AG04449 (cell line): ENCODE results near the gene GMDS.

Source experiments
- CTCF ChIA-PET: fragments of 350-600 bp; formaldehyde crosslinking; extraction: SDS; loops from one replicate; lab custom pipeline; 2021; ENCODE audit warnings: antibody characterized with exemption; lab: Yijun Ruan, JAX
- POLR2A ChIA-PET: fragments of 400-600, 350-600 bp; formaldehyde crosslinking; extraction: SDS; loops from one replicate; lab custom pipeline; 2020; ENCODE audit warnings: antibody characterized with exemption, inconsistent platforms; lab: Yijun Ruan, JAX
- DNase-seq: peaks from one replicate; pipeline ENCODE4 v3.0.0-alpha.2; 2010; ENCODE audit warnings: low read depth, low spot score
- H3K4me3 ChIP-seq: 2 replicates; pipeline ENCODE4 v1.5.1; 2011; ENCODE audit warnings: low read depth, mild to moderate bottlenecking, control low read depth, low read length
- TF ChIP-seq, protein P1 (sequence below): IDR thresholded peaks from one replicate; pipeline ENCODE4 v1.5.1; 2011; ENCODE audit warnings: mild to moderate bottlenecking, moderate library complexity, low read length, control low read depth, inconsistent platforms; ENCODE audit not compliant: insufficient read depth; ENCODE audit errors: missing control alignments

The GMDS gene

DNA sequence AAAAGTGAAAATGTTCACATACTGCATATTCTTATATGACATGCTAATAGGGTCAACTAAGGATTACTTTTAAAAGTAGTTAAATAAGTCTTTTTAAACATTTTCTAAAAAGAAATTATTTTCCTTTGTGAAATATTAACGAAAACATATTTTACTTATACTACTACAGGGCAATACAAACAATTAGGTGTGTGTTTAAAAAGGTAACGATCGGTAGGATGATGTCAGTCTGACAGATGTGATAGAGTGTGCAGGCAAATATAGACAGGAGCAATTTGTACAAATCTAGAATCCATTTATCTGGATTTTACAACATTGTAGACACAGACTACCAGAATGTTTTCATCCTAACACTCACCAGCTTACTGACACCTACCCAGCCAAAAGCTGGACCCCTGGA lies 378.2 kb downstream of the GMDS start:
- POLR2A ChIA-PET, result no interaction called here

DNA sequence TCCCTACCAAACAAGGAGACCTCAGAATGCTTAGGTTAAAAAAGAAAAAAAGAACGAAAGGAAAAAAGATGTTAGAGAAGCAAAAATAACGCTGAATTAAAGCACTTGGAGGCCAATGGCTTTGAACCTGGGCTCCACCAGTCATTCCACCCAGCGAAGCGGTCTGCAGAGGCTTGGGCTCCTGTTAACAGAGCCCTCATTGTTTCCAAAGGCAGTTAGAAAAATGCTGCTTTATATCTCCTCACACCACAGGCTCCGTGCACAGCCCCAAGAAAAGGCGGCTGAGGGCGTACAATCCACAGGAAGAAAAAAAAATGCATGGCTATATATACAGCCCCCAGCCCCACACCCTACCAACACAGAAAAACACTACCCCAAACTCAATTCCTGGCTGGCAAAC lies 379.8 kb downstream of the GMDS start:
- ChIA-PET POLR2A (no interaction called here), CTCF (no interaction called here)
- no peak overlapping the region for H3K4me3 ChIP-seq
- TF ChIP-seq, protein P1, sequence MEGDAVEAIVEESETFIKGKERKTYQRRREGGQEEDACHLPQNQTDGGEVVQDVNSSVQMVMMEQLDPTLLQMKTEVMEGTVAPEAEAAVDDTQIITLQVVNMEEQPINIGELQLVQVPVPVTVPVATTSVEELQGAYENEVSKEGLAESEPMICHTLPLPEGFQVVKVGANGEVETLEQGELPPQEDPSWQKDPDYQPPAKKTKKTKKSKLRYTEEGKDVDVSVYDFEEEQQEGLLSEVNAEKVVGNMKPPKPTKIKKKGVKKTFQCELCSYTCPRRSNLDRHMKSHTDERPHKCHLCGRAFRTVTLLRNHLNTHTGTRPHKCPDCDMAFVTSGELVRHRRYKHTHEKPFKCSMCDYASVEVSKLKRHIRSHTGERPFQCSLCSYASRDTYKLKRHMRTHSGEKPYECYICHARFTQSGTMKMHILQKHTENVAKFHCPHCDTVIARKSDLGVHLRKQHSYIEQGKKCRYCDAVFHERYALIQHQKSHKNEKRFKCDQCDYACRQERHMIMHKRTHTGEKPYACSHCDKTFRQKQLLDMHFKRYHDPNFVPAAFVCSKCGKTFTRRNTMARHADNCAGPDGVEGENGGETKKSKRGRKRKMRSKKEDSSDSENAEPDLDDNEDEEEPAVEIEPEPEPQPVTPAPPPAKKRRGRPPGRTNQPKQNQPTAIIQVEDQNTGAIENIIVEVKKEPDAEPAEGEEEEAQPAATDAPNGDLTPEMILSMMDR, result no peak
- no peak for DNase-seq

More for the DNA sequence above, 378.2 kb downstream of the GMDS start:
- CTCF ChIA-PET, result no interaction called here
- TF ChIP-seq, protein P1, result no peak
- no peak overlapping the region for H3K4me3 ChIP-seq
- no peak for DNase-seq

DNA sequence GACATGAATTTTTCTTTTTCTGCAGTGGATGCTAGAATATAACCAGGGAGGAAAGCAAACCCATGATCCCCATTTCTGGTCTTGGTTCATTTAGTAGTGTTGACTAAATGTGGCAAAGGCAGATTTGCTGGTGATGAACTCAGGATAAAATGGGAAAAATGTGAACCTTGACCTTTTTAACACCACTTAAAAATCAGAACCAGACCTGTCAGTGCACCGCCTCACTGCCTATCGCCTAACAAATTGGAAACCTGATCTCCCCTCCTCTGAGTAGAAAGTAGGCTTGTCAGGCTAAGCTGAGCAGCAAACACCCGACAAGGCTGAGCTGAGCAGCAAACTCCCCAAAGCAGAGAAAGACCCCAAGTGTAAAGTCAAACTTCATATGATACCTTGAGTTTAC lies 380.9 kb downstream of the GMDS start:
- POLR2A ChIA-PET, result no interaction called here
- TF ChIP-seq, protein P1, result no peak
- DNase-seq, result no peak
- H3K4me3 ChIP-seq, result no peak overlapping the region
- CTCF ChIA-PET, result no interaction called here

DNA sequence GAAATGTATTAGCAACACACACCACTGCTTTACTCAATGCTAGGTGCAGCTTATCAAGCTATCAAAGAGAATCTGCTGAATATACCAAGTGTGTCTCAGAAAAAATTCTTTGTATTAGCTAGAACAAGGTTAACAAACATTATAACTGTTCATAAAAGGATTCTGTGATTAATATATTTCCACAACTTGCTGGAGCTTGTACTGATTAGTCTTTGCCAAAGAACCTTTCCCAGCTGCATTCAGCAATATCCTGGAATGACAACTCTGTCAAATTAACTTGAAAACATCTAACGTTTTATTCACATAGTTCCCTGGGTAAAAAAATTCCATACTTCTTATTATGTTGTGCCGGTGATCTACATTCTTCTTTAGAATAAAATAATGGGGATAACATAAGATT lies 383.0 kb downstream of the GMDS start:
- POLR2A ChIA-PET, result no interaction called here
- CTCF ChIA-PET, result interaction anchor here (0.6 to 1.9 kb wide), 3 partner anchors 35 to 245 kb away, joined by 3 to 6 read pairs (median 3); no protein-coding TSS in a partner anchor
- TF ChIP-seq, protein P1, result no peak
- no peak for DNase-seq
- no peak overlapping the region for H3K4me3 ChIP-seq

DNA sequence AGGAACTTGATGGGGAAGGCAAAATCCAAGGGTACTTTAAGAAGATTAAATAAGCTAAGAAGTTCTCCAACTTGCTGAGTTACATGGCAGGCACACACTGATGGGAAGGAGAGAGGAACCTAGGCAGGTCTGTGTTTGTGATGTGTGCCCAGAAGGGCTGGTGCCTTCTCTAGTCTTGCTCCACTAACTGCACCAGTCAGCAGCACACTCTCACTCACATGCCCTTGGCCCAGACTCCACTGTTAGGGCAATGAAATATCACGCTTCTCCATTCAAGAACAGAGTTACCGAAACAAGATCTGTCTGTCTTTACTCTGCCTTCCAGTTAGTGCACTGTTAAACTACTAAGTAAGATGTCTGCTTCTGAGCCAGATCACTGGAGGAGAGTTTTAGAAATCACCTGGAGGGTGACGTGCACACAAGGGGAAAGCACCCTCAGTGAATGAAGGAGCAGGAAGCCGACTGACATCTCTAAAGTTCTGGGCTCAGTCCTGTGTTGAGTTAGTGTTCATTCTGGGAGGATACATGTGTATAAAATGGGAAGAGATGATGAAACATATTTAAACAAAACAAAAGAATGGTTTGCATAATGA lies 384.6 kb downstream of the GMDS start:
- no peak for DNase-seq
- TF ChIP-seq, protein P1, result no peak
- POLR2A ChIA-PET, result no interaction called here
- no peak overlapping the region for H3K4me3 ChIP-seq
- CTCF ChIA-PET, result no interaction called here

DNA sequence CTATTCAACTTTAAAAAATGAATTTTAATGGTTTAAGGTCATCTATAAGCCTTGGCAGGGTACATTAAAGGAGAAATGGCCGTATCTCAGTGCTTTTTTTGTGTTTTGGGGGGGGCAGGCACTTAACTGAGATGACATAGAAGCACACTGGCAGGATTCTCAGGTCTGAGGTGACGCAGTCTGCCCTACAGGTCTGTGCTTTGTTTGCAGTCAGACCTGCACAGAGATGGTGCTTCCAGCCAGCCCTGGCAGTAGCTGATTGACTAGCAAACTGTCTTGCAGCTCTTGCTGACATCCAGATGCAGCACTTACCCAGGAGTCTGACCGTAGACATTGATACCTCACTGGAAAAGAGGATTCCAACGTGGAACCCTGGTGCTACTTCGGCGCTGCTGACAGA lies 386.5 kb downstream of the GMDS start:
- H3K4me3 ChIP-seq, result no peak overlapping the region
- POLR2A ChIA-PET, result no interaction called here
- CTCF ChIA-PET, result no interaction called here

More for the DNA sequence above, 386.5 kb downstream of the GMDS start:
- DNase-seq, result no peak
- TF ChIP-seq, protein P1, result no peak
